Thyroid gland (tissue), 4 donors: ENCODE measurements around the gene KRT33A. TPM values are rescaled to one million over a fixed set of nuclear protein-coding genes. Genes with fewer than 3 reads are reported as not detected.
"Not testable (repeated sequence)": the region's sequence is repeated elsewhere in the genome, so short reads cannot be mapped to it uniquely, and the experiment has no call there.

ENCODE experiments used
- DNase-seq, 2 donors: peaks; one replicate each; pipeline ENCODE4 v3.0.0-alpha.2; 2019
- H3K27ac ChIP-seq, 3 donors: fragments of 200-600 bp; sonication (generic); 1 replicate in 2 of 3; 2 replicates in 1 of 3; pipeline ENCODE4 v1.5.1; 2016 to 2019; ENCODE audit warnings: mild to moderate bottlenecking in 1 of 3, moderate library complexity in 1 of 3
- H3K27me3 ChIP-seq: fragments of 200-600 bp; sonication (generic); one replicate; pipeline ENCODE4 v1.5.1; 2019
- H3K36me3 ChIP-seq, 2 donors: fragments of 200-600 bp; sonication (generic); one replicate each; pipeline ENCODE4 v1.5.1; 2016 to 2019
- H3K4me1 ChIP-seq, 2 donors: fragments of 200-600 bp; sonication (generic); one replicate each; pipeline ENCODE4 v1.5.1; 2017 to 2019
- H3K4me3 ChIP-seq, 3 donors: fragments of 200-600 bp; sonication (generic); replicated peaks in 1 of 3; 1 replicate in 2 of 3; 2 replicates in 1 of 3; pipeline ENCODE4 v1.5.1; 2016; ENCODE audit warnings: mild to moderate bottlenecking in 1 of 3
- H3K9me3 ChIP-seq: fragments of 200-600 bp; sonication (generic); one replicate; pipeline ENCODE4 v1.5.1; 2017
- CTCF ChIP-seq, 6 experiments: fragments of 200-600 bp in 3 of 6; fragments of 450-650 bp in 3 of 6; sonication (generic) in 3 of 6; IDR thresholded peaks; one replicate each; pipeline ENCODE4 v1.5.1; 2016 to 2019; ENCODE audit warnings: antibody characterized with exemption in 6 of 6, mild to moderate bottlenecking in 2 of 6, inconsistent platforms in 1 of 6, moderate library complexity in 1 of 6
- POLR2A ChIP-seq, 2 donors: fragments of 450-650 bp; IDR thresholded peaks; one replicate each; pipeline ENCODE4 v1.6.1; 2017; ENCODE audit warnings: antibody characterized with exemption in 2 of 2, mild to moderate bottlenecking in 2 of 2, moderate library complexity in 1 of 2
- WGBS, 2 donors: methylation state at CpG; one replicate each; pipeline ENCODE4 v1.1.5; 2017; 5-methylcytosine and 5-hydroxymethylcytosine counted together
- intact Hi-C: fragments of 100-400 bp; cut with DNase I; formaldehyde crosslinking; loops from one replicate; pipeline ENCODE4 v1.15.1; 2023
- total RNA-seq, 4 donors: library from RNA; depleted of rRNA; stranded (reverse); fragments of >200 nt; gene quantifications; one replicate each; pipeline ENCODE4 v1.2.3, GENCODE V29; 2016

Gene KRT33A
- total RNA-seq, 4 donors from 2014 or later, result not detected

GRCh38 chr17:41387670-41388069 is 37.0 kb upstream of the KRT33A start:
- no peaks in the 10 kb centered on the region for H3K36me3 ChIP-seq
- WGBS, 2 donors, result 67 to 76% methylated on average over 4 of the region's 4 CpGs
- no peaks in the 10 kb centered on the region for H3K27me3 ChIP-seq
- no peak overlapping the region for H3K27ac ChIP-seq
- TF ChIP-seq POLR2A (IDR thresholded peaks at IDR 0.05), result no peak
- TF ChIP-seq CTCF (IDR thresholded peaks at IDR 0.05), result no peak
- intact Hi-C loops, result no loop called here
- no peaks in the 10 kb centered on the region for H3K4me1 ChIP-seq
- H3K9me3 ChIP-seq, result no peaks in the 10 kb centered on the region
- no peak overlapping the region for H3K4me3 ChIP-seq
- no peak for DNase-seq

- Histone ChIP-seq H3K4me1 (no peaks in the 10 kb centered on the region), H3K9me3 (no peaks in the 10 kb centered on the region), H3K27ac (no peak overlapping the region), H3K36me3 (no peaks in the 10 kb centered on the region), H3K27me3 (no peaks in the 10 kb centered on the region), H3K4me3 (no peak overlapping the region)
- intact Hi-C loops, result no loop called here
- TF ChIP-seq POLR2A (IDR thresholded peaks at IDR 0.05) (no peak), CTCF (IDR thresholded peaks at IDR 0.05) (no peak)
- WGBS, 2 donors, result 94 to 100% methylated on average over 1 of the region's 1 CpG
- DNase-seq, result no peak
Measured at GRCh38 chr17:41386227-41386626, 35.6 kb upstream of the KRT33A start.

- intact Hi-C loops, result no loop called here
- Histone ChIP-seq H3K36me3 (no peaks in the 10 kb centered on the region), H3K9me3 (no peaks in the 10 kb centered on the region), H3K4me1 (no peaks in the 10 kb centered on the region), H3K27ac (no peak overlapping the region), H3K4me3 (no peak overlapping the region), H3K27me3 (no peaks in the 10 kb centered on the region)
- no peak for DNase-seq
- WGBS, 2 donors, result 98 to 100% methylated on average over 1 of the region's 1 CpG
- TF ChIP-seq POLR2A (IDR thresholded peaks at IDR 0.05), result no peak
- TF ChIP-seq CTCF (IDR thresholded peaks at IDR 0.05), result no peak
Measured at GRCh38 chr17:41383690-41384089, 33.1 kb upstream of the KRT33A start.

GRCh38 chr17:41382394-41382793 is 31.8 kb upstream of the KRT33A start:
- Histone ChIP-seq H3K4me1 (no peaks in the 10 kb centered on the region), H3K27ac (no peak overlapping the region), H3K27me3 (no peaks in the 10 kb centered on the region), H3K9me3 (no peaks in the 10 kb centered on the region), H3K36me3 (no peaks in the 10 kb centered on the region), H3K4me3 (no peak overlapping the region)
- intact Hi-C loops, result no loop called here
- WGBS, 2 donors, result 83 to 100% methylated on average over 1 of the region's 1 CpG
- TF ChIP-seq CTCF (IDR thresholded peaks at IDR 0.05) (no peak), POLR2A (IDR thresholded peaks at IDR 0.05) (no peak)
- no peak for DNase-seq

GRCh38 chr17:41381943-41382342 is 31.3 kb upstream of the KRT33A start, which contains the start of gene KRT34:
Gene KRT34 (minus strand): TSS chr17:41382306. CDS start chr17:41382246, 60 bp downstream.
- H3K4me3 ChIP-seq, H3K36me3 ChIP-seq, H3K9me3 ChIP-seq, H3K27ac ChIP-seq, DNase-seq, H3K27me3 ChIP-seq, intact Hi-C loops, H3K4me1 ChIP-seq: not testable (repeated sequence)
- WGBS, 2 donors, result 83 to 97% methylated on average over 6 to 11 of the region's 13 CpGs

- 91 to 95% methylated on average over 7 of the region's 7 CpGs for WGBS, 2 donors
Measured at GRCh38 chr17:41380091-41380490, 29.5 kb upstream of the KRT33A start.

More at GRCh38 chr17:41380091-41380490, 29.5 kb upstream of the KRT33A start:
- H3K27me3 ChIP-seq, DNase-seq, H3K9me3 ChIP-seq, intact Hi-C loops, H3K4me1 ChIP-seq, H3K4me3 ChIP-seq, H3K36me3 ChIP-seq, H3K27ac ChIP-seq: not testable (repeated sequence)
